Measurements from ENCODE around the gene DUSP21. TPM values are rescaled to one million over a fixed set of nuclear protein-coding genes. Genes with fewer than 3 reads are reported as not detected.

The DUSP21 gene
- total and polyA plus RNA-seq, 2 donors (not counting 1 experiment from before 2014, with no cell fraction given), result not detected

GRCh38 chrX:44876086-44876485, 32.3 kb downstream of the DUSP21 start:
- H4K20me1 ChIP-seq (ENCODE audit: control insufficient read depth, insufficient read depth, low read length, poor library complexity, severe bottlenecking), result peaks cover 46% of the 10 kb centered on the region
- H3K27ac ChIP-seq (ENCODE audit: low read length in 2 of 2), result no peak overlapping the region
- TF ChIP-seq CTCF (IDR thresholded peaks at IDR 0.05), result no peak
- no peak for TF ChIP-seq EZH2 (IDR thresholded peaks at IDR 0.05; ENCODE audit: borderline replicate concordance, insufficient read depth, low read depth, low read length, poor library complexity, severe bottlenecking)
- H3K4me1 Mint-ChIP-seq, result peaks cover 31% of the 10 kb centered on the region
- H3K4me2 ChIP-seq (replicated peaks; ENCODE audit: low read depth, low read length, poor library complexity, severe bottlenecking), result peak overlapping the region; percentile 77
- H2AFZ ChIP-seq (ENCODE audit: insufficient read depth, low read depth, low read length, poor library complexity, severe bottlenecking), result no peak overlapping the region
- ChIA-PET POLR2A (interaction anchor here (0.6 kb wide), 1 partner anchor 250 kb away, joined by 5 read pairs; no protein-coding TSS in a partner anchor), CTCF (no interaction called here)
- peak overlapping the region; percentile 37 for H3K4me3 Mint-ChIP-seq
- no peak overlapping the region for H3K27ac Mint-ChIP-seq
- no peaks in the 10 kb centered on the region for H3K27me3 Mint-ChIP-seq
- no peak for ATAC-seq (ENCODE audit: low read depth)
- peaks cover 12 to 30% of the 10 kb centered on the region in 2 donors for H3K4me1 ChIP-seq (ENCODE audit: control insufficient read depth in 2 of 2, insufficient read depth in 2 of 2, low read length in 2 of 2)
- no peaks in the 10 kb centered on the region for H3K9me3 Mint-ChIP-seq (ENCODE audit: insufficient read depth)
- intact Hi-C loops (cut with micrococcal nuclease), result no loop called here
- H3K9me3 ChIP-seq (ENCODE audit: control extremely low read depth in 1 of 3, control insufficient read depth in 2 of 3, insufficient read depth in 1 of 3, low read length in 2 of 3), result no peaks in the 10 kb centered on the region
- H3K27me3 ChIP-seq (replicated peaks in 1 of 4; ENCODE audit: control extremely low read depth in 1 of 4, control insufficient read depth in 3 of 4, insufficient read depth in 4 of 4, low read length in 3 of 4), result no peaks in the 10 kb centered on the region
- DNase-seq, result no peak
- H3K79me2 ChIP-seq (ENCODE audit: control insufficient read depth, insufficient read depth, low read length), result peaks cover 85% of the 10 kb centered on the region
- H3K9ac ChIP-seq (ENCODE audit: low read length), result no peak overlapping the region
- H3K36me3 ChIP-seq (replicated peaks in 1 of 2; ENCODE audit: control extremely low read depth in 1 of 2, control insufficient read depth in 1 of 2, extremely low read depth in 1 of 2, insufficient read depth in 2 of 2, low read length in 1 of 2), result no peaks in the 10 kb centered on the region
- peak overlapping the region in 1 of 5 experiments; percentile 74 for H3K4me3 ChIP-seq (ENCODE audit: control extremely low read depth in 1 of 5, extremely low read depth in 1 of 5, insufficient read depth in 1 of 5, low read depth in 2 of 5, low read length in 4 of 5)
- WGBS (ENCODE audit: insufficient coverage), result no CpG with 5 or more reads among the region's 4 CpGs

- H3K9me3 Mint-ChIP-seq (ENCODE audit: insufficient read depth), result no peaks in the 10 kb centered on the region
- WGBS (ENCODE audit: insufficient coverage), result no CpG with 5 or more reads among the region's 19 CpGs
- ChIA-PET POLR2A (interaction anchor here (0.6 kb wide), 1 partner anchor 249 kb away, joined by 5 read pairs; no protein-coding TSS in a partner anchor), CTCF (no interaction called here)
- ATAC-seq (ENCODE audit: low read depth) (no peak), DNase-seq (no peak)
- H3K27me3 ChIP-seq (replicated peaks in 1 of 4; ENCODE audit: control extremely low read depth in 1 of 4, control insufficient read depth in 3 of 4, insufficient read depth in 4 of 4, low read length in 3 of 4), result no peaks in the 10 kb centered on the region
- H3K27ac Mint-ChIP-seq, result no peak overlapping the region
- H3K27me3 Mint-ChIP-seq, result no peaks in the 10 kb centered on the region
- no peak overlapping the region for H3K4me3 Mint-ChIP-seq
- H3K4me2 ChIP-seq (replicated peaks; ENCODE audit: low read depth, low read length, poor library complexity, severe bottlenecking), result no peak overlapping the region
- TF ChIP-seq CTCF (IDR thresholded peaks at IDR 0.05) (no peak), EZH2 (IDR thresholded peaks at IDR 0.05; ENCODE audit: borderline replicate concordance, insufficient read depth, low read depth, low read length, poor library complexity, severe bottlenecking) (no peak)
- peaks cover 28% of the 10 kb centered on the region for H3K4me1 Mint-ChIP-seq
- peaks cover 7 to 23% of the 10 kb centered on the region in 2 donors for H3K4me1 ChIP-seq (ENCODE audit: control insufficient read depth in 2 of 2, insufficient read depth in 2 of 2, low read length in 2 of 2)
- H4K20me1 ChIP-seq (ENCODE audit: control insufficient read depth, insufficient read depth, low read length, poor library complexity, severe bottlenecking), result peaks cover 53% of the 10 kb centered on the region
- H3K79me2 ChIP-seq (ENCODE audit: control insufficient read depth, insufficient read depth, low read length), result peaks cover 88% of the 10 kb centered on the region
- no peak overlapping the region for H2AFZ ChIP-seq (ENCODE audit: insufficient read depth, low read depth, low read length, poor library complexity, severe bottlenecking)
- no peaks in the 10 kb centered on the region for H3K9me3 ChIP-seq (ENCODE audit: control extremely low read depth in 1 of 3, control insufficient read depth in 2 of 3, insufficient read depth in 1 of 3, low read length in 2 of 3)
- H3K27ac ChIP-seq (ENCODE audit: low read length in 2 of 2), result no peak overlapping the region
- H3K4me3 ChIP-seq (ENCODE audit: control extremely low read depth in 1 of 5, extremely low read depth in 1 of 5, insufficient read depth in 1 of 5, low read depth in 2 of 5, low read length in 4 of 5), result no peak overlapping the region
- no peak overlapping the region for H3K9ac ChIP-seq (ENCODE audit: low read length)
- intact Hi-C loops (cut with micrococcal nuclease), result no loop called here
- no peaks in the 10 kb centered on the region for H3K36me3 ChIP-seq (replicated peaks in 1 of 2; ENCODE audit: control extremely low read depth in 1 of 2, control insufficient read depth in 1 of 2, extremely low read depth in 1 of 2, insufficient read depth in 2 of 2, low read length in 1 of 2)
Observed at GRCh38 chrX:44876767-44877166, 32.9 kb downstream of the DUSP21 start.
